ENCODE results near the gene INVS.

DNA sequence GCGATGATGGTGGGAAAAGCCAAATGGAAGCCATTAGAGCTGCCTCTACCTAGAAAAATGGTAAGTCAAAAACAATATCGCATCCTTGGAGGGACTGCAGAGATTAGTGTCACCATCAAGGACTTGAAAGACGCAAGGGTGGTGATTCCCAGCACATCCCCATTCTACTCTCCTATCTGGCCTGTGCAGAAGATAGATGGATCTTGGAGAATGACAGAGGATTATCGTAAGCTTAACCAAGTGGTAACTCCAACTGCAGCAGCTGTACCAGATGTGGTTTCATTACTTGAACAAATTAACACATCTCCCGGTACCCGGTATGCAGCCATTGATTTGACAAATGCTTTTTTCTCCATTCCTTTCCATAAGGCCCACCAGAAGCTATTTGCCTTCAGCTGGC, 24.1 kb upstream of the INVS start:
- no peak for TF ChIP-seq IRF2 (CRISPR knock-in tag; IDR thresholded peaks at IDR 0.05)
- no peak for TF ChIP-seq IKZF4 (CRISPR knock-in tag; IDR thresholded peaks at IDR 0.05; ENCODE audit: borderline replicate concordance, low read depth, not compliant biosample characterization)
- TF ChIP-seq, protein P1, sequence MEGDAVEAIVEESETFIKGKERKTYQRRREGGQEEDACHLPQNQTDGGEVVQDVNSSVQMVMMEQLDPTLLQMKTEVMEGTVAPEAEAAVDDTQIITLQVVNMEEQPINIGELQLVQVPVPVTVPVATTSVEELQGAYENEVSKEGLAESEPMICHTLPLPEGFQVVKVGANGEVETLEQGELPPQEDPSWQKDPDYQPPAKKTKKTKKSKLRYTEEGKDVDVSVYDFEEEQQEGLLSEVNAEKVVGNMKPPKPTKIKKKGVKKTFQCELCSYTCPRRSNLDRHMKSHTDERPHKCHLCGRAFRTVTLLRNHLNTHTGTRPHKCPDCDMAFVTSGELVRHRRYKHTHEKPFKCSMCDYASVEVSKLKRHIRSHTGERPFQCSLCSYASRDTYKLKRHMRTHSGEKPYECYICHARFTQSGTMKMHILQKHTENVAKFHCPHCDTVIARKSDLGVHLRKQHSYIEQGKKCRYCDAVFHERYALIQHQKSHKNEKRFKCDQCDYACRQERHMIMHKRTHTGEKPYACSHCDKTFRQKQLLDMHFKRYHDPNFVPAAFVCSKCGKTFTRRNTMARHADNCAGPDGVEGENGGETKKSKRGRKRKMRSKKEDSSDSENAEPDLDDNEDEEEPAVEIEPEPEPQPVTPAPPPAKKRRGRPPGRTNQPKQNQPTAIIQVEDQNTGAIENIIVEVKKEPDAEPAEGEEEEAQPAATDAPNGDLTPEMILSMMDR (CRISPR knock-in tag; IDR thresholded peaks at IDR 0.05) = no peak
- TF ChIP-seq, protein P2, sequence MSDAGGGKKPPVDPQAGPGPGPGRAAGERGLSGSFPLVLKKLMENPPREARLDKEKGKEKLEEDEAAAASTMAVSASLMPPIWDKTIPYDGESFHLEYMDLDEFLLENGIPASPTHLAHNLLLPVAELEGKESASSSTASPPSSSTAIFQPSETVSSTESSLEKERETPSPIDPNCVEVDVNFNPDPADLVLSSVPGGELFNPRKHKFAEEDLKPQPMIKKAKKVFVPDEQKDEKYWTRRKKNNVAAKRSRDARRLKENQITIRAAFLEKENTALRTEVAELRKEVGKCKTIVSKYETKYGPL (CRISPR knock-in tag; IDR thresholded peaks at IDR 0.05) = no peak
- TF ChIP-seq SALL1 (CRISPR knock-in tag; IDR thresholded peaks at IDR 0.05) = no peak

All from HepG2 (cell line).